ENCODE measurements around the gene PPP1R3D. TPM values are rescaled to one million over a fixed set of nuclear protein-coding genes. Genes with fewer than 3 reads are reported as not detected.

PPP1R3D gene
- total RNA-seq, 1 donor from 2014 or later: 3.5 TPM

GRCh38 chr20:59945175-59945574 lies 5.1 kb upstream of the PPP1R3D start:
- H3K27me3 Mint-ChIP-seq (ENCODE audit: unreplicated experiment): peaks cover 4% of the 10 kb centered on the region
- no peaks in the 10 kb centered on the region for H3K9me3 Mint-ChIP-seq (ENCODE audit: unreplicated experiment)
- no peak overlapping the region for H3K4me3 Mint-ChIP-seq (ENCODE audit: unreplicated experiment)
- peaks cover 4% of the 10 kb centered on the region for H3K4me1 Mint-ChIP-seq (ENCODE audit: unreplicated experiment)
- no peak for TF ChIP-seq CTCF (IDR thresholded peaks at IDR 0.05; ENCODE audit: unreplicated experiment)
- no peak for DNase-seq (ENCODE audit: low spot score)
- no peaks in the 10 kb centered on the region for H3K36me3 Mint-ChIP-seq (ENCODE audit: low read depth, unreplicated experiment)
- no peak overlapping the region for H3K27ac Mint-ChIP-seq (ENCODE audit: unreplicated experiment)

DNA sequence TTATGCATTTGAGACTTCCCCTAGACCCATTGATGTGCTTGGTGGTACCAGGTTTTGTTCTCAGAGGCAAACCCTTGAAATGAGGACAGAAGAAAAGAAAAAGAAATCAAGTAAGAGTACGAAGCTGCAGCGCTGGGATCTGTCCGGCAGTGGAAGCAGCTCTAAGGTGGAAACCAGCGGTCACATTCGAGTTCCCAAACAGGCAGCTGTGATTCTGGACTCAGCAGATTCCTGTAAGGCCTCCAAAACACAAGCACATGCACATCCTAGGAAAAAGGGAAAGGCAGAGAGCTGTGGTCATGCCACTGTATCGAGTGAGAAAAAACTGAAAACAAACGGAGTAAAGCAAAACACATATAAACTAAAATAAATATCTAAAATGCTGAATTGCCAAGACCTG lies 4.6 kb upstream of the PPP1R3D start:
- Mint-ChIP-seq H3K36me3 (ENCODE audit: low read depth, unreplicated experiment) (no peaks in the 10 kb centered on the region), H3K4me1 (ENCODE audit: unreplicated experiment) (peaks cover 4% of the 10 kb centered on the region), H3K9me3 (ENCODE audit: unreplicated experiment) (no peaks in the 10 kb centered on the region), H3K27me3 (ENCODE audit: unreplicated experiment) (peaks cover 4% of the 10 kb centered on the region), H3K27ac (ENCODE audit: unreplicated experiment) (no peak overlapping the region), H3K4me3 (ENCODE audit: unreplicated experiment) (no peak overlapping the region)
- DNase-seq (ENCODE audit: low spot score): no peak
- TF ChIP-seq CTCF (IDR thresholded peaks at IDR 0.05; ENCODE audit: unreplicated experiment): no peak

GRCh38 chr20:59942245-59942644 lies 2.1 kb upstream of the PPP1R3D start:
- H3K27ac Mint-ChIP-seq (ENCODE audit: unreplicated experiment): no peak overlapping the region
- DNase-seq (ENCODE audit: low spot score): no peak
- H3K9me3 Mint-ChIP-seq (ENCODE audit: unreplicated experiment): no peaks in the 10 kb centered on the region
- H3K4me3 Mint-ChIP-seq (ENCODE audit: unreplicated experiment): no peak overlapping the region
- peaks cover 12% of the 10 kb centered on the region for H3K27me3 Mint-ChIP-seq (ENCODE audit: unreplicated experiment)
- peaks cover 11% of the 10 kb centered on the region for H3K4me1 Mint-ChIP-seq (ENCODE audit: unreplicated experiment)
- H3K36me3 Mint-ChIP-seq (ENCODE audit: low read depth, unreplicated experiment): no peaks in the 10 kb centered on the region
- no peak for TF ChIP-seq CTCF (IDR thresholded peaks at IDR 0.05; ENCODE audit: unreplicated experiment)

GRCh38 chr20:59940956-59941294 lies 820 bp upstream of the PPP1R3D start:
- no peaks in the 10 kb centered on the region for H3K36me3 Mint-ChIP-seq (ENCODE audit: low read depth, unreplicated experiment)
- peak overlapping the region; percentile 96 for H3K4me3 Mint-ChIP-seq (ENCODE audit: unreplicated experiment)
- DNase-seq (ENCODE audit: low spot score): no peak
- H3K4me1 Mint-ChIP-seq (ENCODE audit: unreplicated experiment): peaks cover 11% of the 10 kb centered on the region
- no peak for TF ChIP-seq CTCF (IDR thresholded peaks at IDR 0.05; ENCODE audit: unreplicated experiment)
- peaks cover 12% of the 10 kb centered on the region for H3K27me3 Mint-ChIP-seq (ENCODE audit: unreplicated experiment)
- H3K27ac Mint-ChIP-seq (ENCODE audit: unreplicated experiment): peak overlapping the region; percentile 95
- H3K9me3 Mint-ChIP-seq (ENCODE audit: unreplicated experiment): no peaks in the 10 kb centered on the region

GRCh38 chr20:59939879-59940128 lies 301 bp downstream of the PPP1R3D start:
- Mint-ChIP-seq H3K9me3 (ENCODE audit: unreplicated experiment) (no peaks in the 10 kb centered on the region), H3K36me3 (ENCODE audit: low read depth, unreplicated experiment) (no peaks in the 10 kb centered on the region), H3K4me3 (ENCODE audit: unreplicated experiment) (peak overlapping the region; percentile 89), H3K4me1 (ENCODE audit: unreplicated experiment) (peaks cover 11% of the 10 kb centered on the region), H3K27me3 (ENCODE audit: unreplicated experiment) (peaks cover 12% of the 10 kb centered on the region), H3K27ac (ENCODE audit: unreplicated experiment) (peak overlapping the region; percentile 57)
- DNase-seq (ENCODE audit: low spot score): no peak
- TF ChIP-seq CTCF (IDR thresholded peaks at IDR 0.05; ENCODE audit: unreplicated experiment): no peak

Measured in endothelial cell (in vitro differentiated cells).